Measurements from ENCODE around the gene LAIR1.
"Not testable (repeated sequence)": the region's sequence is repeated elsewhere in the genome, so short reads cannot be mapped to it uniquely, and the experiment has no call there.

The LAIR1 gene

DNA sequence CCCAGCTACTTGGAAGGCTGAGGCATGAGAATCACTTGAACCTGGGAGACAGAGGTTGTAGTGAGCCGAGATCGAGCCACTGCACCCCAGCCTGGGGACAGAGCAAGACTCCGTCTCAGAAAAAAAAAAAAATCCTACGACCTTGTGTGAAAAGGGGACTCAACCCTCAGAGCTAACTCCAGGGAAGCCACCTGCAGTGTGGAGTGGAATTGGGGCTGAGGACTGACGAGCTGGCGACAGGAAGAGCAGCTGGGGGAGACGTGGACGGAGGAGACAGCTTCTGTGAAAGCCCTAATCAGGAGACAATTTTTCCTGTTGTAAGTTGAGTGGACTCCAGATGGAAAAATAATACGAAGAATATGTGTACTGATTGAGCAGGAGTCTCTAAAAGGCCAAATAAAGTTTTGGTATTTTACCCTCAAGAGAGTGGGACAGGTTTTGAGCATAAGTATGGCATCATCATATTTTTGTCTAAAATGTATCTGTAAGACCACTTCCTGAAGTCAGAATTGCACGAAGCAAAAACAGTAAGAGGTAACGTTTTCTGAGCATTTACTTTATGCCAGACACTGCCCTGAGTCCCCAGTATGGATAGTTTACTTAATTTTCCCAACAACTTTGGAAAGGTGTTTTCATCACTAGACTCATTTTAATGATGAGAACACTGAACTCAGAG, 12.0 kb upstream of the LAIR1 start:
- no peak for DNase-seq (ENCODE audit: low spot score)

DNA sequence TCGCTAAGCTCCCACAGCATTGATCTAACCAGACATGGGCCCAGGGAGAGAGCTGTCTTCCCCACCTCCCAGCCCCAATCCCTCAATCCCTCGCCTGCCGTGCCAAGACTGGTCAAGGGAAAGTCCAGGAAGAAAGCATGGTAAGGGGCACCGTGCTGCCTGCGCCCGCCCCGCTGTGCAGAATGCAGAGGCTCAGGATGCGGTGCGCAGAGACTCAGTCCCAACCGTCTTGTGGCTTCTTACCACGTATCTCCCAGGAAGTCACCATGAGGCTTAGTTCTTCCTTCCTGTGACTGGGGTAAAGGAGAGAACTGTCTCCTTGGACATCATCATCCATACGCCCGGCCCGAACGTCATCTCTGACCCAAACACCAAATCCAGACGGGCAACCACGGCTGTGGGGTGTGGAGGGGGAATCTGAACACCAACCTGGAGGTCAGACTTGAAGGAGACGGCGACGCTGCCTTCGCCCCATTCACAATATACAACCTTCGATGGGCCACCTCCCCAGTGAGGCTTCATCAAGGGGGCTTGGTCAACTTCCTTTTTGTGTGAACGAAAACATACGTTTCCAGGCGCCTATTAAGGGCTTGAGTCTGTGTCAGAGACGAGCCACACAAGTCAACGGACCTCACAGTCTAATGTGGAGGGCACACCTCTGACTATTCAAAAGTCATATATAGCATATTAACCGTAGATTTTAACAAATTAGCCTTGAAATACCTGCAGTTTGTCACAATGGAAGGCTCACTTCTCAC, 10.6 kb upstream of the LAIR1 start:
- DNase-seq (ENCODE audit: low spot score) = not testable (repeated sequence)

DNA sequence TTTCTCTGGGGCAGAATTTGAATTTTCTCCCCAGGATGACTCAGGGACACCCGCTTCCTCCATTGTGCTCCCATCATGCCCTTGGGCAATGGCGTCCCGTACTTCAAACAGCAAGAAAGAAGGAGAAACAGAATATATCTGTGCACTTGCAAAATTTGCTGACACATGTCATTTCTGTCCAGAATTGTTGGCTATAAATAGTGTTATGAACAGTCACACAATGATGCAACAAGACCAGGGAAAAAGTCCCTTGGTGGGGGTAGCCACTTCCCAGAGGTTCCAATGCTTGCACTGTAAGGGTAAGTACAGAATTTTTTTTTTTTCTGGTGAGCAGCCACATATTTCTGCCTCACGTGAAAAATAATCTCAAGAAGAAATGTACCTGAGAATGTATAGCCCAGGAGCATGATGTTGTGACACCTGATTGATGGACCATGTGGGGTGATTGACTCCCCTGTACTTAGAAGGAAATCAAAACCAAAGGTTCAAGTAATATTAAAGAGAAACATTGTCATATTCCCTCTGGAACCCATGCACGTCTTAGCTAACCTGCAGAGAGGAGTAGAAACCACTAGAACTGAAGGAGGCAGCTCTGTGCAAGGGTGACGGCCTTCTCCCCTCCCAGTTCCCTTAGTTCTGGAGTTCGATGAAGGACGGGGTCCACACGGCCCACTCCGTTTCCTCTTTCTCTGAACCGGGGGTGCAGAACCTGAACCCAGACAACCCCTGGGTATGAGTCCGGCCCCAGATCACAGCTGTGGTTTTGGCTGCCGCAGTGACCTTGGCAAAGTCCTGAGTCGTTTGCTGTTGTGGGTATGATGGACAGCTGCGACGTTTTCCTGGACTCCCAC, 9.3 kb upstream of the LAIR1 start:
- no peak for DNase-seq (ENCODE audit: low spot score)

DNA sequence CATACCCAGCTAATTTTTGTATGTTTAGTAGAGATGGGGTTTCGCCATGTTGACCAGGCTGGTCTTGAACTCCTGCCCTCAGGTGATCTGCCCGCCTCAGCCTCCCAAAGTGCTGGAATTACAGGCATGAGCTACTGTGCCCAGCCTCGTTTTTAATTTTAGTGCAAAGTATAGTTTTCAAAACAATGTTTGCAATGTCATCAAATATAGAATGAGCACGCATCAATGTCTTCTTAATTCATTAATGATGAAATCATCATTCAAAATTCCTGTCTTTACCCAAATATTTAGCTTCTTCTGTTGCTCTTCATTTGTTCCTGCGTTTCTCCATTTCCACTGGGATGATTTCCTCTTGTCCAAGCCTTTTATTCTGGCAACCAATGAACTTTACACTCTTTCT, 6.7 kb upstream of the LAIR1 start:
- not testable (repeated sequence) for DNase-seq (ENCODE audit: low spot score)

DNA sequence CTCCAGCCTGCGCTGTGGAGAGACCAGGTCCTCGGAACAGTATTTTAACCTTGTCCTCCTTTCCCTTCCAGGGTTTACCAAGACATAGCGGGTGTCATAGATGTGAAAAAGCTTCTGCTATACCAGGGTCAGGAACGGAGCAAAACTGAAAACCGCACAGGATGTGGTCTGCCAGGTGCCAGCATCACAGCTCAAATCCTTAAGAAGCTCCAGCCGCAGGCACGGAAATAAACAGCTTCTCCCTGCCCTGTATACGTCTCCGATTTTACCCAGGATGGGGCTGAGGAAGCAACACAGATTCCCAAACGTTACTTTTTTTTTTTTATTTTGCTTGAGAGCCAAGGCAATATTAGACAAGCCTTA, 5.7 kb upstream of the LAIR1 start:
- DNase-seq (ENCODE audit: low spot score) = peak; percentile 46

GRCh38 chr19:54369688-54370433, 5.1 kb upstream of the LAIR1 start:
- DNase-seq (ENCODE audit: low spot score) = not testable (repeated sequence)

DNA sequence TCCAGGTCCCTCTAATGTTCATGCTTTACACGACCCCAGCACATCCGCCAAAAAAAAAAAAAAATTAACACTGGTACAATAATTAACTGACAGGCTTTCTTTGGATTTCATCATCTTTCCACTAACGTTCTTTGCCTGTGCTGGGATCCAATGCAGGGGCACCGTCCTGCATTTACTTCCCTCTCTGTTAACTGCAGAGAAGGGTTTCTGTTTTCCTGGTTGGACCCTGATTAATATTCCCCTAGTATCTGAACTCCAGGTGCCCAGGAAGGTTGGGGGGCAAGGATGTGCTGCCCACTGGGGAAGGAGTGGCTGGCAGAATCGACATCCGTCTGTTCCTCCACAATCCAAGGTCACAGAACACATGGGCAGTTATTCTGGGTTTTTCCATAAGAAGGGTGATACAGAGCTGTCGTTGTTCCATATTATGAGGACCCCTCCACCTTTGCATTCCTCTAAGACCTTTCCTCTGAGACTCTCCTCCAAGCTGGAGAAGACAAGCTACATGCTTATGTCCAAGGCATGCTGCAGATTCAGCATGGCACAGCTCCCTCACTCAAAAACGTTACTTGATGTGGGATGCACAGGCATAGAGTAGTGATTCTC, 4.5 kb upstream of the LAIR1 start:
- DNase-seq (ENCODE audit: low spot score) = no peak

- DNase-seq (ENCODE audit: low spot score) = no peak
Observed at GRCh38 chr19:54366811-54367210, 2.1 kb upstream of the LAIR1 start.

GRCh38 chr19:54365798-54366197, 1.1 kb upstream of the LAIR1 start:
- DNase-seq (ENCODE audit: low spot score) = not testable (repeated sequence)

DNA sequence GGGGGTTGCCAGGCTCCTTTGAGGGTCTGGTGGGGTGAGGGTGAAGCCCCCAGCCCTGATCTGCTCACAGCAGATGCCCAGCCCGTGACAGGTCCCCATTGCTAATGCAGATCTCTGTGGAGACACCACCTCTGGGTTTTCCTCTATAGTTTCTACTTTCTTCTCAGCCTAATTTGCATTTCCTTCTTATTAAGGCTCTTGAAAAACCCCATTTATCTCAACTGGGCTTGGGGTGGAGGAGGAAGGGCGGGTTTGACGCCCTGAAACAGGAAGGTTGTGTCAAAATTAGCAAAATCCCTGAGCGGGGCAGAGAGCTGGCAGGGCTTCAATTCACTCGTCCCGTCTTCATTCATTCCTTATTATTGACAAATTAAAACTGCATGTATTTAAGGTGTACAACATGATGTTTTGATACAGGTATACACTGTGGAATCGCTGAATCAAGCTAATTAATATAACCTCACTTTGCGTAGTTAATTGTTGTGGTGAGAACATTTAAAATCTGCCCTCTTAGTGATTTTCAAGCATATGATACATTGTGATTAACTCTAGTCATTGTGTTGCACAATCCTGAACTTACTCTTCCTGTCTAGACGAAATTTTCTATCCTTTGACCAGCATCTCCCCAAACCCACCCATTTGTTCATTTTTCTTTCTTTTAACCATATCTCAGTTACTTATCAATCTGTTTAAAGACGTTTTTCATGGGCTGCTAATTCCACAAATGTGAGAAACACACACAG, 2.9 kb downstream of the LAIR1 start:
- DNase-seq (ENCODE audit: low spot score) = peak; percentile 20

DNA sequence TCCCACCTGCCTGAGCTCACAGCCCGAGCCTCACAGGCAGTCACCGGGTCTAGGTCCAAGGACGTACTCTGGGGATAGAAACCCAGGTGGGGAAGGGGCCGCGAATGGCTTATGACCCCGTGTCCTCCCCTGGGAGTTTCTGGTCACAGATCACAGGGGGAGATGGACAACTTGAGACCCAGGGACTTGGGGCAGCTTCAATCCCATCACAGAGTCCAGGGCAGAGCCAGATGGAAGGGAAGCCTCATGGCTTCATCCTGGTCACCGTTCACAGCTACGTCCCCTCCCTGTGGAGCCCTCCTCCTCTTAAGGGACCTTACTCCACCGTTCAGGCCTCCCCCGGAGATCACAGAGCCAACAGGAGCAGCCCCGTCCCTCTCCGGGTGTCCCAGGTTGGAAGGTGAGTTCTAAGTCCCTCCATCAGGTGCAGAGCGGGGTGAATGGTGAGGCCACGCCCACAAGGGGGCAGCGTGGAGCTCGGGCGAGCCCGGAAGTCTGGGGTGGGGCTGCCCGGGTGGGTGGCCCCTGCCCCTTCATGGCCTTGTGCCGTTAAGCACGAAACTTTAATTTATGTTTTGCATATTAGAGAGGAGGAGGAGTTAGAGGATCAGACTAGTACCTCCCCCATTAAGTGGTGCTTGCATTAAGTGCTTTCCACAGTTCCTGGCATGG, 5.4 kb downstream of the LAIR1 start:
- peak; percentile 73 for DNase-seq (ENCODE audit: low spot score)

GRCh38 chr19:54357381-54357780, 7.3 kb downstream of the LAIR1 start:
- no peak for DNase-seq (ENCODE audit: low spot score)

GRCh38 chr19:54356444-54357056, 8.2 kb downstream of the LAIR1 start:
- DNase-seq (ENCODE audit: low spot score) = no peak

GRCh38 chr19:54355675-54356074, 9.1 kb downstream of the LAIR1 start:
- DNase-seq (ENCODE audit: low spot score) = no peak

DNA sequence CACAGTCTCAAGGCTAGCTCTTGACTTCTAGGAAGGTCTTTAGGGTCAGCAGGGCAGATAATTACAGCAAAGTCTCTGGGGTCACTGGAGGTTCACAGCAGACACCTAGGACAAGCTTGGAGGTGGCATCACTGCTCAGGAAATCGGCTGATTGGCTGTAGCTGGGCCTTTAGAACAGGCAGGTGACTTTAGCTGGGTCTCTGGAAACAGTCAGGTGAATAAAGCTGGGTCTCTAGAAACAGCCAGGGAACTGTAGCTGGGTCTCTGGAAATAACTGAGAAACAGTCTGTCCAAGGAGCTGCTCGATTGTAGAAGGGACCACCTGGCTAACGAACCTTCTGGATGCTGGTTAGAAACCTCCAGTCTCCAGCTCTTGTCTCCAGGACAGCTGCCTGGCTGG, 10.0 kb downstream of the LAIR1 start:
- DNase-seq (ENCODE audit: low spot score) = no peak

GRCh38 chr19:54352546-54352945, 12.2 kb downstream of the LAIR1 start:
- no peak for DNase-seq (ENCODE audit: low spot score)

- no peak for DNase-seq (ENCODE audit: low spot score)
Observed at GRCh38 chr19:54352041-54352440, 12.7 kb downstream of the LAIR1 start.

- no peak for DNase-seq (ENCODE audit: low spot score)
Observed at GRCh38 chr19:54351474-54351873, 13.3 kb downstream of the LAIR1 start.

DNA sequence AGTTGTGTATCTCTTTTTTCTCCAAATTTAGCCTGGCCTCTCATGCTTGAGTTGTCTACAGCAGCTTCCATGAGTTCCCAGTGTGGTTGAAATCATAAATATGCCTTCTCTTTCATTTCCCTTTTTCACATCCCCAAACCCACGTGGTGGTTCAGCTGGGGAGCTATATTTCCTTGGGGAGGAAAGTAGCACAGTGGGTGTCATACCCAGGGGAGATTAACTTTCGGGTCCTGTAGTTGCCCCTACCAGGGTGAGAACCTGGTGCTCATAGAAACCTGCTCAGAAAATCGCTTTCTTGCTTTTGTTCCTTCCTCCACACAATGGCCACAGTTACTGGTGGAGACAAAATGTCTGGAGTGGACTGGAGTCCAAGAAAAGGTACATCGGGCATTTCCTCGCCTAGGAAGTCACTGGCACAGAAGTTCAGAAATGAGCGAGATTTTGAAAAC, 18.8 kb downstream of the LAIR1 start:
- no peak for DNase-seq (ENCODE audit: low spot score)

- DNase-seq (ENCODE audit: low spot score) = no peak
Observed at GRCh38 chr19:54343868-54344267, 20.9 kb downstream of the LAIR1 start.

Measured in CD4-positive, alpha-beta T cell treated with Interleukin-15 for 4 hours (primary cell).